Right kidney (tissue), 1 donor: ENCODE measurements around the gene LIN7B.
A peak's percentile ranks its signal among the peaks of the same experiment; 100 is the strongest.
"Not testable (repeated sequence)": the region's sequence is repeated elsewhere in the genome, so short reads cannot be mapped to it uniquely, and the experiment has no call there.

Experiments
- DNase-seq: peaks from one replicate; pipeline ENCODE4 v3.0.0-alpha.2; 2016

LIN7B gene

DNA sequence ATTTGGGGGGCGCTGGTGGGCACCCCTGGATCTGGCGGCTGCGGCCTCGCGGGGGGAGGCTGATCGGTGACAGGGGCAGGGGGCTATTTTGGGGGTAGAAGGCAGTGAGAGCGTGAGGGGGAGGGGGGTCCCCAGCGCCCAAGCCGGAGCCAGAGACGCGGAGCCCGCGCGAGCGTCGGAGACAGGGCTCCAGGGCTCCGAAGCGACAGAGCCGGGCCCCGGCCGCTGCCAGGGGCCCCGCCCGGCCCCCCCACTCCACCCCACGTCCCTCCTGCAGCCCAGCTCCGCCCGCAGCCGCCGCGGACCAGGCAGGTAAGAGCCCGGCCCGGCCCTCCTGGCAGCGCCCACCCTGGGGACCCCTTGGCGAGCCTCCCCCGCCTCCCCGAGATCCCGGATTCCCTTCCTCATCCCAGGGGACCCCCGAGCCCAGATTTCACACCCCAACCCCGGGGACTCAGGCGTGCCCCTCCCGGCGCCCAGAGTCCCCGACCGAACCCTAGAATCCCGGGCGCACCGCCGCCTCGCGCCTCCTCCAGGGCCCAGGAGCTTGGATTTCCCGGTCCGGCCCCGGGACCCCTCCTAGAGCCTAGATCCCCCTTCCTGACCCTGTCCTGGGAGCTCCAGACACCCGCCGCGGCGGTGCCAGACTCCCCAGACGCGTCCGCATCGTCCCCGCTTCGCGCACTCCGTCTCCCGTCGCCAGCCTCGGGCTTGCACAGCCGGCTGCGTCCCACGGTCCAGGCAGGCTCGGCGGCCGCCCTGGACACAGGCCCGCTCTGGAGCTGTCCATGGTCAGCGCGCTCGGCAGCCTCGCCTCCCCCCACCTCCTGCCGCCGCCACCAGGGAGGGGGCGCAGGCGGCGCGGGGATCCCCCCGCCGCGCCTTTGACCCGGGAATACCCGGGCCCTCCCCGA lies 5.5 kb downstream of the LIN7B start, which contains the start of gene PPFIA3:
Gene PPFIA3 (plus strand): TSS at position 134 of the 914 bp plus-strand sequence. CDS start 8,330 bp downstream, outside the sequence.
- DNase-seq: peak; percentile 73

DNA sequence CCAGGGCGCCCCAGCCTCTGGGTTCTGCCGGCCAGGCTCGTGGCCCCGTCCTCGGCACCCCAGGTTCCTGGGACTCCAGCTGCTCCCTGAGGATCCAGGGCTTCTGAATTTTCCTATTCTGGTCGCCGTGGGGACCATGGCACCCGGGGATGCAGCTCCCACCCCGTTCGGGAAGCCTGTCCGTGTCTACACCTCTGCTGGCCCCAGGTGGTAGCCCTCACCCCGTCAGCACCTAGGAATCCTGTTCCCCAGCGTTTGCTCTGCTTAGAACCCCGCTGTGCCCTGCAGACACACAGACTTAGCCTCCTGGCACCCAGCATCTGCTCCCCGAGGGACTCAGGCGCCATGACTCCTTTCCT lies 6.1 kb downstream of the LIN7B start:
- DNase-seq: no peak

- DNase-seq: no peak
These were observed 6.7 kb downstream of the LIN7B start for GRCh38 chr19:49120868-49121267.

DNA sequence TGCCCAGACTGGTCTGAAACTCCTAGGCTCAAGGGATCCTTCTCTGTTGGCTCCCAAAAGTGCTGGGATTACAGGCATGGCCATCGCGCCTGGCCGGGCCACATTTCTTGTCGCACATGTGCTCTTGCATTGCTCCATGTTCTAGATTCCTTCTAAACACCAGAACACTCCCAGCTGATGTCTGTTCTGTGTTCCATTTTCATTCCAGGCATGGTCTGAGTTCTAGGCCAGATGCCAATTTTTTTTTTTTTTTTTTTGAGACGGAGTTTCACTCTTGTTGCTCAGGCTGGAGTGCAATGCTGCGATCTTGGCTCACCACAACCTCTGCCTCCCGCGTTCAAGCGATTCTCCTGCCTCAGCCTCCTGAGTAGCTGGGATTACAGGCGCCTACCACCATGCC lies 7.7 kb downstream of the LIN7B start:
- not testable (repeated sequence) for DNase-seq

DNA sequence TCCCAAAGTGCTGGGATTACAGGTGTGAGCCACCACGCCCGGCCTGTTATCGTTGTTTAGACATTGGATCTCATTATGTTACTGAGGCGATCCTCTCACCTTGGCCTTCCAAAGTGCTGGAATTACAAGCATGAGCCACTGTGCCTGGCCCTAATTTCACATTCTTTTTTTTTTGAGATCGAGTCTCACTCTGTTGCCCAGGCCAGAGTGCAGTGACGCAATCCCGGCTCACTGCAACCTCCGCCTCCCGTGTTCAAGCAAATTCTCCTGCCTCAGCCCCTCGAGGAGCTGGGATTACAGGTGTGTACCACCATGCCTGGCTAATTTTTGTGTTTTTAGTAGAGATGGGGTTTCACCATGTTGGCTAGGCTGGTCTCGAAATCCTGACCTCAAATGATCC lies 9.1 kb downstream of the LIN7B start:
- not testable (repeated sequence) for DNase-seq

- DNase-seq: no peak
These were observed 11.0 kb downstream of the LIN7B start for GRCh38 chr19:49125025-49125731.

DNA sequence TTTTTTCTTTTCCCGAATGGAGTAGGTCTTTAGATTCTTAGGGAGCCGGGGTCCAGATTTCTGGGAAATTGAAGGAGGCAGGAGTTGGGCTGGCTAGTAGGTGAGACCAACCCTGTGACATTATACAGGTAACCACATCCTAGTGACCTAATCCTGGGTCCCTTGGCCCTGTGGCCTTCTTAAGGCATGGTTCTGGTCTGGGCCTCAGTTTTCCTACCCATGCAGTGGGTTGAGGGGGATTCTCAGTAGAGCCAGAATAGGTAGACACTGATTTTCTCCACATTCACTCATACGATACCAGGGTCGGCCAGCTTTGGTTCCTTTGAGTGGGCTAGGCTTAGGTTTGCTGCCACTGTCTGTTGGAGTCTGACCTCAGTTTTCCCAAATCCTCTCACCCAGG lies 12.4 kb downstream of the LIN7B start:
- DNase-seq: no peak

- not testable (repeated sequence) for DNase-seq
These were observed 13.1 kb downstream of the LIN7B start for GRCh38 chr19:49127225-49127624.

DNA sequence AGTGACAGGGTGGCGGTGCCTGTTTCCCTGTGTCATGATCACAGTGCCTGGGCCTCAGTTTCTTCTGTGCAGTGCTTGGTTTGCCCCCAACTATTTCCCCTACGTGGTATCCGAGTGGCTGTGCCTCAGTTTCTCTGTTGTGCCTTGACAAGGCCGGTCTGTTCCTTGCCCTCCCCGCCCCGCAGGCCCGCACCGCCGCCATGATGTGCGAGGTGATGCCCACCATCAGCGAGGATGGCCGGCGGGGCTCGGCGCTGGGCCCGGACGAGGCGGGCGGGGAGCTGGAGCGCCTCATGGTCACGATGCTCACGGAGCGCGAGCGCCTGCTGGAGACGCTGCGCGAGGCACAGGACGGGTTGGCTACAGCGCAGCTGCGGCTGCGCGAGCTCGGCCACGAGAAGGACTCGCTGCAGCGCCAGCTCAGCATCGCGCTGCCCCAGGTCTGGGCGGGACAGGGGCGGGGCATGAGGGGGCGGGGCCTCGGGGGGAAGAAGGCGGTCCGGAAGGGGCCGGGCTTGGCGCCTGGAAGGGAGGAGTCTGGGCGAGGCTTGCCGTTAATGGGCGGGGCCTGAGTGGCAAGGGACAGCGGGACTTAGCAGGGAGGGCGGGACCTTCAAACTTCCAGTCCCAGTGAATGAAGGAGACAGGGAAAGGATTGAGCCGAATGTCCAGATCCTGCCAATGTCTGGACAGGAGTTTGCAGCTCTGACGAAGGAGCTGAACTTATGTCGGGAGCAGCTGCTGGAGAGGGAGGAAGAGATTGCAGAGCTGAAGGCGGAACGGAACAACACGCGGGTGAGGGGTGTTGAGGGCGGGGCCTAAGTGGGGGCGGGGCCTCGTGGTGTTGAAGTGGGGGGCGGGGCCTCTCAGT lies 13.7 kb downstream of the LIN7B start:
- peak; percentile 81 for DNase-seq

GRCh38 chr19:49128545-49129237 lies 14.5 kb downstream of the LIN7B start:
- DNase-seq: no peak

DNA sequence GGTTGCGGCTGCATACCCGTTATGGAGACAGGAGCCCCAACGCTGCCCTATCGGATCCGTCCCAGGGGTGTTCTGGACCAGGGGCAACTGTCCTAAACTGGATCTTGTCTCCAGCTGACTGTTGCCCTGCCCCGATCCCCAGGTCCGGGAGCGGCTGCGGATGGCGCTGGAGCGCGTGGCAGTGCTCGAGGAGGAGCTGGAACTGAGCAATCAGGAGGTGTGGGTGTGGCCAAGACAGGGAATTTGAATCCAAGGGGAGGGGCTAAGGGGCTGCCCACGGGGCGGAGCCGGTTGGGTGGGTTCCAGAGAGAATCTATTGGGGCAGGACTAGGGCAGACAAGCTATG lies 15.0 kb downstream of the LIN7B start:
- DNase-seq: no peak

DNA sequence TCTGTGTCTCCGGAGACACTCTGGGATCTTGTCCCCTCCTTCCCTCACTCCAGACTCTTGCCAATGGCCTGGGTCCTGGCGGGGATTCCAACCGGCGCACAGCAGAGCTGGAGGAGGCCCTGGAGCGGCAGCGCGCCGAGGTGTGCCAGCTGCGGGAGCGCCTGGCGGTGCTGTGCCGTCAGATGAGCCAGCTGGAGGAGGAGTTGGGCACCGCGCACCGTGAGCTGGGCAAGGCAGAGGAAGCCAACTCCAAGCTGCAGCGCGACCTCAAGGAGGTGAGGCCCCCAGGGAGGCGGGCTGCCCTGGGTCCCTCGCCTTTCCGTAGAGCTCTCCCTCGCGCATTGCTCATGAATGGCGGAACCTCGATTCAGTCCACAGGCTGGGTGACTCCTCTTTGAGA lies 16.2 kb downstream of the LIN7B start:
- no peak for DNase-seq

- DNase-seq: no peak
These were observed 18.9 kb downstream of the LIN7B start for GRCh38 chr19:49132974-49133609.

- DNase-seq: peak; percentile 66
These were observed 19.7 kb downstream of the LIN7B start for GRCh38 chr19:49133621-49134454.

GRCh38 chr19:49135686-49136085 lies 21.5 kb downstream of the LIN7B start:
- DNase-seq: no peak

DNA sequence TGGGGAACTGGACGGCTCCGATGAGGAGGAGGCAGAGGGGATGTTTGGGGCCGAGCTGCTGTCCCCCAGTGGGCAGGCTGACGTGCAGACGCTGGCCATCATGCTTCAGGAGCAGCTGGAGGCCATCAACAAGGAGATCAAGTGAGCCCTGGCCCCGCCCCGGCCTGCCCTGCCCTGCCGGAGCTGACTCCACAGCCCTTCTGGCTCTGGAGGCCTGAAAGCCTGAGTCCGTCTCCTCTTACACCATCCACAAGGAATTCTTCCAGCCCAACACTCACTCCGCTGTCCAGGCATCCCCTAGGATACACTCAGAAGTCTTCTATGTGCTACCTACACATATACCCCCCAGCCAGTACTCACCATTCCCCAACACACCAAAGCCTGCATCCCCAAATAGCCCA lies 22.6 kb downstream of the LIN7B start:
- DNase-seq: peak; percentile 47

DNA sequence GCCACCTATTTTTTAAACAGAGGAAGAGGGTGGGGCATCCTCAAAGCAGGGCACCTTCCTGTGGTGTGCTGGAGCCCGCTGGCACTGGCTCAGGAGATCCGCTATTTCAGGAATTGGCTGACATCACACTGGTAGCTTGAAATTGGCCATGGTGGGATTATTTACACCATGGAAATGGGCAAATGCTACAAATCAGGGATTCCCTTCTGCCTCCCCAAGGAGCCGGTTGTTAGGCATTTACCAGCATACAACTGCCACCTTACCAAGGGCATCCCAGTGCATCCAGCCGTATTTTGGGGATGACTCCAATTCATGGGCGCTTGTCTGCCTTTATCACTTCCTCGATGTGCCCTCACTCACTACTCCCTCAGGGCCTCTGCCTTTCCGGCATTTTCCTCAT lies 26.8 kb downstream of the LIN7B start:
- no peak for DNase-seq

GRCh38 chr19:49141352-49141751 lies 27.2 kb downstream of the LIN7B start:
- DNase-seq: no peak

GRCh38 chr19:49142866-49143335 lies 28.7 kb downstream of the LIN7B start:
- DNase-seq: peak; percentile 73
